HG03558 (cell line): ENCODE results near the gene USP17L10.
"Not testable (repeated sequence)": the region's sequence is repeated elsewhere in the genome, so short reads cannot be mapped to it uniquely, and the experiment has no call there.

Experiments
- ATAC-seq: cut with Tn5 transposase; IDR thresholded peaks from one replicate; pipeline ENCODE4 v1.9.1; 2021; ENCODE audit warnings: moderate number of reproducible peaks; ENCODE audit not compliant: unreplicated experiment; ENCODE audit errors: extremely low read depth

Gene USP17L10

GRCh38 chr4:9210357-9210756, at the start of gene USP17L10:
USP17L10 (plus strand) TSS chr4:9210657; CDS start chr4:9210657, 0 bp downstream.
- not testable (repeated sequence) for ATAC-seq

- ATAC-seq, result not testable (repeated sequence)
Observed at GRCh38 chr4:9165990-9166389, 44.5 kb upstream of the USP17L10 start.

GRCh38 chr4:9169791-9170459, 40.5 kb upstream of the USP17L10 start, which contains the start of gene FAM90A26:
FAM90A26 (plus strand) TSS chr4:9170409; CDS start chr4:9173173, 2,764 bp downstream.
- ATAC-seq, result not testable (repeated sequence)

GRCh38 chr4:9214701-9215100, 4.2 kb downstream of the USP17L10 start:
- not testable (repeated sequence) for ATAC-seq

DNA sequence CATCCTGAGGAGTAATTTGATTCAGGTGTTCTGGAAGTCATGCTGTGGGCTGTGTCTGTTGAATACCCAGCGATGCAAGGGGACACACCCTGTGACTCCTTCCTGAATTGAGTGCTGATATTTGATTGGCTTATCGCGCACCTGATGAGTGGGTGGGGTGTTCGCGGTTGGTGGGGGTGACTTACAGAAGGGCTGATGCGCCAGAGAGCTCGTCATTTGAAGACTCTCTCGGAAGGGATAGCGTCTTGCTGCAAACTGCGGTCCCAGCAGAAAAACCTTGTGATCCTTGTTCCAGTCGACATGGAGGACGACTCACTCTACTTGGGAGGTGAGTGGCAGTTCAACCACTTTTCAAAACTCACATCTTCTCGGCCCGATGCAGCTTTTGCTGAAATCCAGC, 4.6 kb downstream of the USP17L10 start, which contains the start of gene USP17L11:
Gene USP17L11, plus strand, starts transcription at position 301 of the 400 bp plus-strand sequence. Its CDS starts 0 bp downstream, at position 301.
- ATAC-seq, result not testable (repeated sequence)

- ATAC-seq, result not testable (repeated sequence)
Observed at GRCh38 chr4:9219852-9220251, 9.4 kb downstream of the USP17L10 start, which contains the start of gene USP17L12. USP17L12 (plus strand) TSS chr4:9220152; CDS start chr4:9220152, 0 bp downstream.

- not testable (repeated sequence) for ATAC-seq
Observed at GRCh38 chr4:9224596-9224995, 14.1 kb downstream of the USP17L10 start, which contains the start of gene USP17L13. USP17L13 (plus strand) TSS chr4:9224896; CDS start chr4:9224896, 0 bp downstream.

DNA sequence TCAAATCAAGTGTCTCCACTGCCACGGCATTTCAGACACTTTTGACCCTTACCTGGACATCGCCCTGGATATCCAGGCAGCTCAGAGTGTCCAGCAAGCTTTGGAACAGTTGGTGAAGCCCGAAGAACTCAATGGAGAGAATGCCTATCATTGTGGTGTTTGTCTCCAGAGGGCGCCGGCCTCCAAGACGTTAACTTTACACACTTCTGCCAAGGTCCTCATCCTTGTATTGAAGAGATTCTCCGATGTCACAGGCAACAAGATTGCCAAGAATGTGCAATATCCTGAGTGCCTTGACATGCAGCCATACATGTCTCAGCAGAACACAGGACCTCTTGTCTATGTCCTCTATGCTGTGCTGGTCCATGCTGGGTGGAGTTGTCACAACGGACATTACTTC, 19.8 kb downstream of the USP17L10 start:
- ATAC-seq, result not testable (repeated sequence)

DNA sequence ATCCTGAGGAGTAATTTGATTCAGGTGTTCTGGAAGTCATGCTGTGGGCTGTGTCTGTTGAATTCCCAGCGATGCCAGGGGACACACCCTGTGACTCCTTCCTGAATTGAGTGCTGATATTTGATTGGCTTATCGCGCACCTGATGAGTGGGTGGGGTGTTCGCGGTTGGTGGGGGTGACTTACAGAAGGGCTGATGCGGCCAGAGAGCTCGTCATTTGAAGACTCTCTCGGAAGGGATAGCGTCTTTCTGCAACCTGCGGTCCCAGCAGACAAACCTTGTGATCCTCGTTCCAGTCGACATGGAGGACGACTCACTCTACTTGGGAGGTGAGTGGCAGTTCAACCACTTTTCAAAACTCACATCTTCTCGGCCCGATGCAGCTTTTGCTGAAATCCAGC, 23.6 kb downstream of the USP17L10 start, which contains the start of gene USP17L15:
Gene USP17L15, plus strand, starts transcription at position 301 of the 400 bp plus-strand sequence. Its CDS starts 0 bp downstream, at position 301.
- ATAC-seq, result not testable (repeated sequence)

- ATAC-seq, result not testable (repeated sequence)
Observed at GRCh38 chr4:9238461-9238860, 28.0 kb downstream of the USP17L10 start.

- not testable (repeated sequence) for ATAC-seq
Observed at GRCh38 chr4:9243579-9243978, 33.1 kb downstream of the USP17L10 start, which contains the start of gene USP17L17. USP17L17 (plus strand) TSS chr4:9243879; CDS start chr4:9243879, 0 bp downstream.

DNA sequence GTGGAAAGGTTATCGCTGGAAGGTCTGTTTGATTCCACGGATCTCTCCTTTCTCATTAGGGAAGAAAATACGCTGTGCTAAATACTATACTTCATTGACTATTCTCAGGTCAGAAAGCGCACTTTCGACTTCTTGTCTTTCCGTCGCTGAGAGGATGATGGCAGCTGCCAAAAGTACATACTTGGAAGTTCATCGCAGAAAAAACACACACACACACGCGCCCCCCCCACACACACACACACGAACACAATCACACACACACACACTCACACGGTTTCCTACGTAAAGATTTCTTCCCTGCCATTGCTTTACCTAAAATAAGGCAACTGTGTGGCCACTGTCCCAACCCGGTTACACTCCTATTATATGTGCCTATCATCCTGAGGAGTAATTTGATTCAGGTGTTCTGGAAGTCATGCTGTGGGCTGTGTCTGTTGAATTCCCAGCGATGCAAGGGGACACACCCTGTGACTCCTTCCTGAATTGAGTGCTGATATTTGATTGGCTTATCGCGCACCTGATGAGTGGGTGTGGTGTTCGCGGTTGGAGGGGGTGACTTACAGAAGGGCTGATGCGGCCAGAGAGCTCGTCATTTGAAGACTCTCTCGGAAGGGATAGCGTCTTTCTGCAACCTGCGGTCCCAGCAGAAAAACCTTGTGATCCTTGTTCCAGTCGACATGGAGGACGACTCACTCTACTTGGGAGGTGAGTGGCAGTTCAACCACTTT, 37.7 kb downstream of the USP17L10 start, which contains the start of gene USP17L18:
Gene USP17L18, plus strand, starts transcription at position 678 of the 728 bp plus-strand sequence. Its CDS starts 0 bp downstream, at position 678.
- ATAC-seq, result not testable (repeated sequence)

DNA sequence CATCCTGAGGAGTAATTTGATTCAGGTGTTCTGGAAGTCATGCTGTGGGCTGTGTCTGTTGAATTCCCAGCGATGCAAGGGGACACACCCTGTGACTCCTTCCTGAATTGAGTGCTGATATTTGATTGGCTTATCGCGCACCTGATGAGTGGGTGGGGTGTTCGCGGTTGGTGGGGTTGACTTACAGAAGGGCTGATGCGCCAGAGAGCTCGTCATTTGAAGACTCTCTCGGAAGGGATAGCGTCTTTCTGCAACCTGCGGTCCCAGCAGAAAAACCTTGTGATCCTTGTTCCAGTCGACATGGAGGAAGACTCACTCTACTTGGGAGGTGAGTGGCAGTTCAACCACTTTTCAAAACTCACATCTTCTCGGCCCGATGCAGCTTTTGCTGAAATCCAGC, 42.6 kb downstream of the USP17L10 start, which contains the start of gene USP17L19:
Gene USP17L19, plus strand, starts transcription at position 301 of the 400 bp plus-strand sequence. Its CDS starts 0 bp downstream, at position 301.
- ATAC-seq, result not testable (repeated sequence)

DNA sequence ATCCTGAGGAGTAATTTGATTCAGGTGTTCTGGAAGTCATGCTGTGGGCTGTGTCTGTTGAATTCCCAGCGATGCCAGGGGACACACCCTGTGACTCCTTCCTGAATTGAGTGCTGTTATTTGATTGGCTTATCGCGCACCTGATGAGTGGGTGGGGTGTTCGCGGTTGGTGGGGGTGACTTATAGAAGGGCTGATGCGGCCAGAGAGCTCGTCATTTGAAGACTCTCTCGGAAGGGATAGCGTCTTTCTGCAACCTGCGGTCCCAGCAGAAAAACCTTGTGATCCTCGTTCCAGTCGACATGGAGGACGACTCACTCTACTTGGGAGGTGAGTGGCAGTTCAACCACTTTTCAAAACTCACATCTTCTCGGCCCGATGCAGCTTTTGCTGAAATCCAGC, 47.4 kb downstream of the USP17L10 start, which contains the start of gene USP17L20:
Gene USP17L20, plus strand, starts transcription at position 301 of the 400 bp plus-strand sequence. Its CDS starts 0 bp downstream, at position 301.
- ATAC-seq, result not testable (repeated sequence)
